SK-N-SH treated with all-trans-retinoic acid at 6 μM for 48 hours (cell line): ENCODE data around the gene MIGA1.

Experiments
- ATAC-seq: fragments of 200-7000 bp; cut with Tn5 transposase; 3 replicates; pipeline ENCODE4 v1.9.1; 2020; ENCODE audit warnings: mild to moderate bottlenecking, moderate library complexity
- ARNTL ChIP-seq: fragments of 450-650 bp; formaldehyde crosslinking; IDR thresholded peaks from 2 replicates; pipeline ENCODE4 v1.5.0; 2020; ENCODE audit warnings: low read depth, mild to moderate bottlenecking, moderate library complexity, borderline replicate concordance
- BACH2 ChIP-seq: fragments of 250-450 bp; sonication (Bioruptor Pico); IDR thresholded peaks from 2 replicates; pipeline ENCODE4 v1.9.0; 2021; ENCODE audit warnings: mild to moderate bottlenecking, borderline replicate concordance
- CSDC2 ChIP-seq: fragments of 250-450 bp; sonication (Bioruptor Pico); IDR thresholded peaks from 2 replicates; pipeline ENCODE4 v1.5.0; 2020; ENCODE audit warnings: mild to moderate bottlenecking, moderate library complexity
- ESRRG ChIP-seq: fragments of 250-450 bp; sonication (Bioruptor Pico); IDR thresholded peaks from 2 replicates; pipeline ENCODE4 v1.6.1; 2021; ENCODE audit warnings: mild to moderate bottlenecking
- GLIS3 ChIP-seq: fragments of 250-450 bp; sonication (Bioruptor Pico); IDR thresholded peaks from 2 replicates; pipeline ENCODE4 v1.5.0; 2020; ENCODE audit warnings: mild to moderate bottlenecking, moderate library complexity
- ISL1 ChIP-seq: fragments of 250-450 bp; sonication (Bioruptor Pico); IDR thresholded peaks from 2 replicates; pipeline ENCODE4 v2.1.2; 2022; ENCODE audit warnings: mild to moderate bottlenecking, moderate library complexity
- OSR1 ChIP-seq: fragments of 250-450 bp; sonication (Bioruptor Pico); IDR thresholded peaks from 2 replicates; pipeline ENCODE4 v1.8.0; 2022; ENCODE audit warnings: moderate library complexity, mild to moderate bottlenecking, inconsistent platforms
- PPARA ChIP-seq: fragments of 250-450 bp; sonication (Bioruptor Pico); IDR thresholded peaks from 2 replicates; pipeline ENCODE4 v1.5.0; 2020; ENCODE audit warnings: mild to moderate bottlenecking, borderline replicate concordance
- RARB ChIP-seq: fragments of 250-450 bp; sonication (Bioruptor Pico); IDR thresholded peaks from 2 replicates; pipeline ENCODE4 v1.8.0; 2021; ENCODE audit warnings: mild to moderate bottlenecking, moderate library complexity
- SNAI2 ChIP-seq: fragments of 250-450 bp; sonication (Bioruptor Pico); IDR thresholded peaks from 2 replicates; pipeline ENCODE4 v1.5.0; 2020; ENCODE audit warnings: mild to moderate bottlenecking, moderate library complexity
- TCF4 ChIP-seq: fragments of 250-450 bp; sonication (Bioruptor Pico); IDR thresholded peaks from 2 replicates; pipeline ENCODE4 v1.8.0; 2021; ENCODE audit warnings: mild to moderate bottlenecking, moderate library complexity, borderline replicate concordance
- ZC3H10 ChIP-seq: fragments of 250-450 bp; sonication (Bioruptor Pico); IDR thresholded peaks from 2 replicates; pipeline ENCODE4 v1.5.1; 2021; ENCODE audit warnings: mild to moderate bottlenecking, moderate library complexity
- ZFP3 ChIP-seq: fragments of 250-450 bp; sonication (Bioruptor Pico); IDR thresholded peaks from 2 replicates; pipeline ENCODE4 v1.5.0; 2020; ENCODE audit warnings: mild to moderate bottlenecking, moderate library complexity
- ZFP30 ChIP-seq: fragments of 450-650 bp; formaldehyde crosslinking; IDR thresholded peaks from 2 replicates; pipeline ENCODE4 v1.5.0; 2022; ENCODE audit warnings: mild to moderate bottlenecking, moderate library complexity
- ZNF565 ChIP-seq: fragments of 450-650 bp; formaldehyde crosslinking; conservative IDR thresholded peaks from 2 replicates; pipeline ENCODE4 v1.5.0; 2020; ENCODE audit warnings: low read depth, mild to moderate bottlenecking, moderate library complexity
- ZNF70 ChIP-seq: fragments of 450-650 bp; formaldehyde crosslinking; IDR thresholded peaks from 2 replicates; pipeline ENCODE4 v1.5.0; 2020; ENCODE audit warnings: mild to moderate bottlenecking, moderate library complexity
- TF ChIP-seq, protein P1 (sequence below): fragments of 250-450 bp; sonication (Bioruptor Pico); IDR thresholded peaks from 2 replicates; pipeline ENCODE4 v1.8.0; 2020; ENCODE audit warnings: mild to moderate bottlenecking, moderate library complexity, borderline replicate concordance
- TF ChIP-seq, protein P2 (sequence below): fragments of 250-450 bp; sonication (Bioruptor Pico); IDR thresholded peaks from 2 replicates; pipeline ENCODE4 v1.5.1; 2020; ENCODE audit warnings: low read depth, mild to moderate bottlenecking, moderate library complexity
- TF ChIP-seq, protein P3 (sequence below): fragments of 250-450 bp; sonication (Bioruptor Pico); IDR thresholded peaks from 2 replicates; pipeline ENCODE4 v1.5.0; 2020; ENCODE audit warnings: mild to moderate bottlenecking, moderate library complexity
- TF ChIP-seq, protein P4 (sequence below): fragments of 250-450 bp; sonication (Bioruptor Pico); IDR thresholded peaks from 2 replicates; pipeline ENCODE4 v1.8.0; 2021; ENCODE audit warnings: low read depth, mild to moderate bottlenecking, moderate library complexity, borderline replicate concordance

The MIGA1 gene

DNA sequence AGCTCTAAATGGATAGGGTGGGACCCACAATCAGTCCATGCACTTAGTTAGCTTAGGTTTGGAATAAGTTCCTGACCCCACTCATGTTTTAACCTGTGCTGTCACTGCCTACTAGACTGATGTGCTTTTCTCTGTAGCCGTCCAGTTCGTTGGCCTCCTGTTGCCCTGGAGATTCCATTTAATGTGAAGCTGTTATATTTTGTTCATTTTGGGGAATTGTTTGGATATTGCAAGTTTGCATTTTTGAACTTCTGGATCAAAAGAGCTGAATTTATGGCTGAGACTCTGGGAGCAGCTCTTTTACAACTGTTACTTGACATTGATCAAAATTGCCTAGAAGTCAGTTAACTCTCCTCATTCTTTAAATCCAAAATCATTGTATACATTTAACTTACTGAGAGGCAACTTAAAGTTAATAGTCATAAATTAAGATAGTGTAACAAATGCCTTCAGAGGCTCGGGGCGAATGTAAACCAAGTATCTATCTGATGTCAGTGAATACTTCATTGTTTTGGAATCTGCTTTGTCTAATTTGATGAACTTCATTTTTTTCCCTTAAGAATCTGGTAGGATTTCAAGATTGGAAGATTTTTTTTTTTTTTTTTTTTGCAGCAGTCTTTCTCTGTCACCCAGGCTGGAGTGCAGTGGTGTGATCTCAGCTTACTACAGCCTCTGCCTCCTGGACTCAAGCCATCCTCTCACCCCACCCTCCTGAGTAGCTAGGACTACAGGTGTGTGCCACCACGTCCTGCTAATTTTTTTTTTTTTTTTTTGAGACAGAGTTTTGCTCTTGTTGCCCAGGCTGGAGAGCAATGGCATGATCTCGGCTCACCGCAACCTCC lies 38.1 kb downstream of the MIGA1 start:
- no peak for TF ChIP-seq GLIS3 (CRISPR knock-in tag)
- TF ChIP-seq ZC3H10 (CRISPR knock-in tag) = no peak
- TF ChIP-seq, protein P1, sequence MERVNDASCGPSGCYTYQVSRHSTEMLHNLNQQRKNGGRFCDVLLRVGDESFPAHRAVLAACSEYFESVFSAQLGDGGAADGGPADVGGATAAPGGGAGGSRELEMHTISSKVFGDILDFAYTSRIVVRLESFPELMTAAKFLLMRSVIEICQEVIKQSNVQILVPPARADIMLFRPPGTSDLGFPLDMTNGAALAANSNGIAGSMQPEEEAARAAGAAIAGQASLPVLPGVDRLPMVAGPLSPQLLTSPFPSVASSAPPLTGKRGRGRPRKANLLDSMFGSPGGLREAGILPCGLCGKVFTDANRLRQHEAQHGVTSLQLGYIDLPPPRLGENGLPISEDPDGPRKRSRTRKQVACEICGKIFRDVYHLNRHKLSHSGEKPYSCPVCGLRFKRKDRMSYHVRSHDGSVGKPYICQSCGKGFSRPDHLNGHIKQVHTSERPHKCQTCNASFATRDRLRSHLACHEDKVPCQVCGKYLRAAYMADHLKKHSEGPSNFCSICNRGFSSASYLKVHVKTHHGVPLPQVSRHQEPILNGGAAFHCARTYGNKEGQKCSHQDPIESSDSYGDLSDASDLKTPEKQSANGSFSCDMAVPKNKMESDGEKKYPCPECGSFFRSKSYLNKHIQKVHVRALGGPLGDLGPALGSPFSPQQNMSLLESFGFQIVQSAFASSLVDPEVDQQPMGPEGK (CRISPR knock-in tag) = no peak
- TF ChIP-seq ZFP3 (CRISPR knock-in tag) = no peak
- TF ChIP-seq CSDC2 (CRISPR knock-in tag) = no peak
- TF ChIP-seq ISL1 (CRISPR knock-in tag) = peak; percentile 63
- TF ChIP-seq, all 23 proteins: peak for 1
- ATAC-seq = peak; percentile 63

DNA sequence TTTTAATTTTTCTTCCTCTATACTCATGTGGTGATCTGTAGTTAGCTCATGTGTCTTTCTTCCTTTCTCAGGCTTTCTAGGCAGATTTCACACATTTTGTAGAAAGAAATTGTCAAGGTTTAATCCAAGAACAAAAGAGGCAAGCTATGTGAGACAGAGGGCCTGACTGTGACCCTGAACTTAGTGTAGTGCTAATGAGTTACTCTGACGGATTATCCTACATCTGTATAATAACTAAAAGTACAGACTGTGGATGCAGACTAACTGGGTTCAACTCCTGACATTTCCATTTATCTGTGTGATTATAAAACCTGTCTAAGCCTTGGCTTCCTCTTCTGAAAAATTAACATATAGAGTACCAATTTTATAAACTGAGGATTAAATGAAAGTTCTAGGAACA lies 40.7 kb downstream of the MIGA1 start:
- ATAC-seq = no peak
- no peak for TF ChIP-seq ZC3H10 (CRISPR knock-in tag)
- TF ChIP-seq, protein P2, sequence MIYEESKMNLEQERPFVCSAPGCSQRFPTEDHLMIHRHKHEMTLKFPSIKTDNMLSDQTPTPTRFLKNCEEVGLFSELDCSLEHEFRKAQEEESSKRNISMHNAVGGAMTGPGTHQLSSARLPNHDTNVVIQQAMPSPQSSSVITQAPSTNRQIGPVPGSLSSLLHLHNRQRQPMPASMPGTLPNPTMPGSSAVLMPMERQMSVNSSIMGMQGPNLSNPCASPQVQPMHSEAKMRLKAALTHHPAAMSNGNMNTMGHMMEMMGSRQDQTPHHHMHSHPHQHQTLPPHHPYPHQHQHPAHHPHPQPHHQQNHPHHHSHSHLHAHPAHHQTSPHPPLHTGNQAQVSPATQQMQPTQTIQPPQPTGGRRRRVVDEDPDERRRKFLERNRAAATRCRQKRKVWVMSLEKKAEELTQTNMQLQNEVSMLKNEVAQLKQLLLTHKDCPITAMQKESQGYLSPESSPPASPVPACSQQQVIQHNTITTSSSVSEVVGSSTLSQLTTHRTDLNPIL (CRISPR knock-in tag) = no peak
- TF ChIP-seq ZNF70 (CRISPR knock-in tag) = no peak
- TF ChIP-seq ZNF565 (CRISPR knock-in tag) = no peak
- no peak for TF ChIP-seq CSDC2 (CRISPR knock-in tag)
- TF ChIP-seq ZFP3 (CRISPR knock-in tag) = no peak
- TF ChIP-seq TCF4 = no peak
- TF ChIP-seq SNAI2 = no peak
- no peak for TF ChIP-seq OSR1 (CRISPR knock-in tag)
- TF ChIP-seq, protein P1 (CRISPR knock-in tag) = no peak
- no peak for TF ChIP-seq BACH2 (CRISPR knock-in tag)
- TF ChIP-seq ZFP30 (CRISPR knock-in tag) = no peak
- no peak for TF ChIP-seq GLIS3 (CRISPR knock-in tag)
- no peak for TF ChIP-seq ESRRG
- TF ChIP-seq, protein P3, sequence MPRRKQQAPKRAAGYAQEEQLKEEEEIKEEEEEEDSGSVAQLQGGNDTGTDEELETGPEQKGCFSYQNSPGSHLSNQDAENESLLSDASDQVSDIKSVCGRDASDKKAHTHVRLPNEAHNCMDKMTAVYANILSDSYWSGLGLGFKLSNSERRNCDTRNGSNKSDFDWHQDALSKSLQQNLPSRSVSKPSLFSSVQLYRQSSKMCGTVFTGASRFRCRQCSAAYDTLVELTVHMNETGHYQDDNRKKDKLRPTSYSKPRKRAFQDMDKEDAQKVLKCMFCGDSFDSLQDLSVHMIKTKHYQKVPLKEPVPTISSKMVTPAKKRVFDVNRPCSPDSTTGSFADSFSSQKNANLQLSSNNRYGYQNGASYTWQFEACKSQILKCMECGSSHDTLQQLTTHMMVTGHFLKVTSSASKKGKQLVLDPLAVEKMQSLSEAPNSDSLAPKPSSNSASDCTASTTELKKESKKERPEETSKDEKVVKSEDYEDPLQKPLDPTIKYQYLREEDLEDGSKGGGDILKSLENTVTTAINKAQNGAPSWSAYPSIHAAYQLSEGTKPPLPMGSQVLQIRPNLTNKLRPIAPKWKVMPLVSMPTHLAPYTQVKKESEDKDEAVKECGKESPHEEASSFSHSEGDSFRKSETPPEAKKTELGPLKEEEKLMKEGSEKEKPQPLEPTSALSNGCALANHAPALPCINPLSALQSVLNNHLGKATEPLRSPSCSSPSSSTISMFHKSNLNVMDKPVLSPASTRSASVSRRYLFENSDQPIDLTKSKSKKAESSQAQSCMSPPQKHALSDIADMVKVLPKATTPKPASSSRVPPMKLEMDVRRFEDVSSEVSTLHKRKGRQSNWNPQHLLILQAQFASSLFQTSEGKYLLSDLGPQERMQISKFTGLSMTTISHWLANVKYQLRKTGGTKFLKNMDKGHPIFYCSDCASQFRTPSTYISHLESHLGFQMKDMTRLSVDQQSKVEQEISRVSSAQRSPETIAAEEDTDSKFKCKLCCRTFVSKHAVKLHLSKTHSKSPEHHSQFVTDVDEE (CRISPR knock-in tag) = no peak
- TF ChIP-seq, protein P4, sequence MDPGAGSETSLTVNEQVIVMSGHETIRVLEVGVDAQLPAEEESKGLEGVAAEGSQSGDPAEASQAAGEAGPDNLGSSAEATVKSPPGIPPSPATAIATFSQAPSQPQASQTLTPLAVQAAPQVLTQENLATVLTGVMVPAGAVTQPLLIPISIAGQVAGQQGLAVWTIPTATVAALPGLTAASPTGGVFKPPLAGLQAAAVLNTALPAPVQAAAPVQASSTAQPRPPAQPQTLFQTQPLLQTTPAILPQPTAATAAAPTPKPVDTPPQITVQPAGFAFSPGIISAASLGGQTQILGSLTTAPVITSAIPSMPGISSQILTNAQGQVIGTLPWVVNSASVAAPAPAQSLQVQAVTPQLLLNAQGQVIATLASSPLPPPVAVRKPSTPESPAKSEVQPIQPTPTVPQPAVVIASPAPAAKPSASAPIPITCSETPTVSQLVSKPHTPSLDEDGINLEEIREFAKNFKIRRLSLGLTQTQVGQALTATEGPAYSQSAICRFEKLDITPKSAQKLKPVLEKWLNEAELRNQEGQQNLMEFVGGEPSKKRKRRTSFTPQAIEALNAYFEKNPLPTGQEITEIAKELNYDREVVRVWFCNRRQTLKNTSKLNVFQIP (CRISPR knock-in tag) = no peak

DNA sequence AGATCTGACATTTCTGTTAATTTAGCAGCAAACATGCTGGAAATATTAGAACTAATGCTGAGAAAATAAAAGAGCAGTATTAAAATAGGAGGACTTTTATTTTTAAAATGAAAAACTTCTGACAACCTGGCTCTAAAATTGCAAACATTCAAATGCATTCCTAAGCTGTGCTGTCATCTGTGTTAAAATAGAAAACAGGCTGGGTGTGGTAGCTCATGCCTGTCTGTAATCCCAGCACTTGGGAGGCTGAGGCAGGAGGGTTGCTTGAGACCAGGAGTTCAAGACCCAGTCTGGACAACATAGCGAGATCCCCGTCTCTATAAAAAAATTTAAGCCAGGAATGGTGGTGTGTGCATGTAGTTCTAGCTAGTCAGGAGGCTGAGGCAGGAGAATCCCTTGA lies 44.6 kb downstream of the MIGA1 start:
- ATAC-seq = peak; percentile 74
- no peak for TF ChIP-seq ZFP30 (CRISPR knock-in tag)
- TF ChIP-seq TCF4 = no peak
- no peak for TF ChIP-seq ARNTL
- no peak for TF ChIP-seq RARB
- TF ChIP-seq ZFP3 (CRISPR knock-in tag) = no peak
- TF ChIP-seq, protein P2 (CRISPR knock-in tag) = no peak
- no peak for TF ChIP-seq PPARA
- TF ChIP-seq, protein P3 (CRISPR knock-in tag) = no peak
- TF ChIP-seq, protein P1 (CRISPR knock-in tag) = no peak
- TF ChIP-seq ZNF565 (CRISPR knock-in tag) = no peak
- TF ChIP-seq ISL1 (CRISPR knock-in tag) = no peak
